Thyroid gland (tissue), 4 donors: ENCODE results near the gene RHEB.

ENCODE experiments used
- POLR2A ChIP-seq, 2 donors: fragments of 450-650 bp; IDR thresholded peaks; one replicate each; pipeline ENCODE4 v1.6.1; 2017; ENCODE audit warnings: antibody characterized with exemption in 2 of 2, mild to moderate bottlenecking in 2 of 2, moderate library complexity in 1 of 2
- TF ChIP-seq, protein P1 (sequence below), 6 experiments: fragments of 200-600 bp in 3 of 6; fragments of 450-650 bp in 3 of 6; sonication (generic) in 3 of 6; IDR thresholded peaks; one replicate each; pipeline ENCODE4 v1.5.1; 2016 to 2019; ENCODE audit warnings: antibody characterized with exemption in 6 of 6, mild to moderate bottlenecking in 2 of 6, inconsistent platforms in 1 of 6, moderate library complexity in 1 of 6

DNA sequence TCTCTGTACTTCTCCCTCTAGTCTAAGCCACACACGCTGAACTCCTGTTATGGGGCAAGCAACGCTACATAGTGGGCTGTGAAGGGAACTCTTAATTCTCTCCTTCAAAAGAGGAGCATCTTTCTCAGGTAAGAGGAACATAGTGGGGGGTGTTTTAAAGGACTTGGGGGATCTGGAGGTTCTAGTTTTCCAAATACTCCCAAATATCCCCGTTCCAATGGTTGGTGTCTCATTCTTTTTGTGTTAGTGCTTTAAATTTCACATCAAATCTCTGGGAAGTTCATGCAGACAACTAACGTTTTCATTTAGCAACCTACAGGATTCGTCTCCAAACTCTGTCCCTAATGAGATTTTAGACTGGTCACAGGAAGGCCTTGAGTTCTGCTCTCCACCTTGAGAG is 97.5 kb downstream of the RHEB start:
- TF ChIP-seq, protein P1, sequence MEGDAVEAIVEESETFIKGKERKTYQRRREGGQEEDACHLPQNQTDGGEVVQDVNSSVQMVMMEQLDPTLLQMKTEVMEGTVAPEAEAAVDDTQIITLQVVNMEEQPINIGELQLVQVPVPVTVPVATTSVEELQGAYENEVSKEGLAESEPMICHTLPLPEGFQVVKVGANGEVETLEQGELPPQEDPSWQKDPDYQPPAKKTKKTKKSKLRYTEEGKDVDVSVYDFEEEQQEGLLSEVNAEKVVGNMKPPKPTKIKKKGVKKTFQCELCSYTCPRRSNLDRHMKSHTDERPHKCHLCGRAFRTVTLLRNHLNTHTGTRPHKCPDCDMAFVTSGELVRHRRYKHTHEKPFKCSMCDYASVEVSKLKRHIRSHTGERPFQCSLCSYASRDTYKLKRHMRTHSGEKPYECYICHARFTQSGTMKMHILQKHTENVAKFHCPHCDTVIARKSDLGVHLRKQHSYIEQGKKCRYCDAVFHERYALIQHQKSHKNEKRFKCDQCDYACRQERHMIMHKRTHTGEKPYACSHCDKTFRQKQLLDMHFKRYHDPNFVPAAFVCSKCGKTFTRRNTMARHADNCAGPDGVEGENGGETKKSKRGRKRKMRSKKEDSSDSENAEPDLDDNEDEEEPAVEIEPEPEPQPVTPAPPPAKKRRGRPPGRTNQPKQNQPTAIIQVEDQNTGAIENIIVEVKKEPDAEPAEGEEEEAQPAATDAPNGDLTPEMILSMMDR (IDR thresholded peaks at IDR 0.05) = no peak
- TF ChIP-seq POLR2A (IDR thresholded peaks at IDR 0.05) = no peak
